GM23338 (cell line): ENCODE measurements around the gene RPH3AL. TPM values are rescaled to one million over a fixed set of nuclear protein-coding genes. Genes with fewer than 3 reads are reported as not detected.

ENCODE experiments used
- ATAC-seq: fragments of 200-7000 bp; cut with Tn5 transposase; 3 replicates; pipeline ENCODE4 v1.9.1; 2020
- DNase-seq: peaks from one replicate; pipeline ENCODE4 v3.0.0-alpha.2; 2015; ENCODE audit warnings: low spot score
- H2AFZ ChIP-seq: fragments of 200-600 bp; sonication (generic); 2 replicates; pipeline ENCODE4 v1.8.0; 2016; ENCODE audit warnings: antibody characterized with exemption, mild to moderate bottlenecking, moderate library complexity
- H3F3A ChIP-seq: fragments of 200-600 bp; sonication (generic); replicated peaks from 2 replicates; pipeline ENCODE4 v1.8.0; 2017; ENCODE audit warnings: antibody characterized with exemption, mixed run types, low read depth
- H3K27ac ChIP-seq: fragments of 200-600 bp; sonication (generic); 2 replicates; pipeline ENCODE4 v1.6.1; 2016; ENCODE audit warnings: low read depth
- H3K27me3 ChIP-seq: fragments of 200-600 bp; sonication (generic); 2 replicates; pipeline ENCODE4 v1.8.0; 2016; ENCODE audit warnings: mild to moderate bottlenecking, mixed run types, moderate library complexity; ENCODE audit not compliant: insufficient read depth
- H3K36me3 ChIP-seq: fragments of 200-600 bp; sonication (generic); 2 replicates; pipeline ENCODE4 v1.8.0; 2016; ENCODE audit warnings: mild to moderate bottlenecking; ENCODE audit not compliant: insufficient read depth
- H3K4me1 ChIP-seq: fragments of 200-600 bp; sonication (generic); 2 replicates; pipeline ENCODE4 v1.8.0; 2016; ENCODE audit warnings: mild to moderate bottlenecking, moderate library complexity; ENCODE audit not compliant: insufficient read depth
- H3K4me2 ChIP-seq: fragments of 200-600 bp; sonication (generic); 2 replicates; pipeline ENCODE4 v1.7.1; 2017; ENCODE audit warnings: mixed run types
- H3K4me3 ChIP-seq: fragments of 200-600 bp; sonication (generic); 2 replicates; pipeline ENCODE4 v1.6.1; 2016; ENCODE audit warnings: mixed run types
- H3K79me2 ChIP-seq: fragments of 200-600 bp; sonication (generic); replicated peaks from 2 replicates; pipeline ENCODE4 v1.8.0; 2017; ENCODE audit warnings: mild to moderate bottlenecking; ENCODE audit not compliant: insufficient read depth
- H3K9me2 ChIP-seq: fragments of 200-600 bp; sonication (generic); 2 replicates; pipeline ENCODE4 v1.8.0; 2017; ENCODE audit not compliant: insufficient read depth
- H4K20me1 ChIP-seq: fragments of 200-600 bp; sonication (generic); replicated peaks from 2 replicates; pipeline ENCODE4 v1.8.0; 2017; ENCODE audit warnings: mild to moderate bottlenecking; ENCODE audit not compliant: insufficient read depth
- H3K27ac Mint-ChIP-seq: 2 replicates; pipeline ENCODE4 v1.8.0; 2020; ENCODE audit warnings: inconsistent platforms, mild to moderate bottlenecking, moderate library complexity, mixed read lengths
- H3K27me3 Mint-ChIP-seq: 3 replicates; pipeline ENCODE4 v1.8.0; 2022; ENCODE audit warnings: low read depth, mild to moderate bottlenecking, moderate library complexity, mixed read lengths, inconsistent platforms; ENCODE audit not compliant: insufficient read depth, poor library complexity
- H3K36me3 Mint-ChIP-seq: 3 replicates; pipeline ENCODE4 v1.8.0; 2021; ENCODE audit warnings: low read depth, mild to moderate bottlenecking, inconsistent platforms, moderate library complexity, mixed read lengths
- H3K4me1 Mint-ChIP-seq: 3 replicates; pipeline ENCODE4 v1.8.0; 2020; ENCODE audit warnings: mild to moderate bottlenecking, inconsistent platforms, mixed read lengths
- H3K4me3 Mint-ChIP-seq: 3 replicates; pipeline ENCODE4 v1.8.0; 2021; ENCODE audit warnings: moderate library complexity, mild to moderate bottlenecking, inconsistent platforms, mixed read lengths
- H3K9me3 Mint-ChIP-seq: 3 replicates; pipeline ENCODE4 v1.8.0; 2020; ENCODE audit warnings: moderate library complexity, mild to moderate bottlenecking, inconsistent platforms, mixed read lengths
- CREB1 ChIP-seq: fragments of 250-450 bp; sonication (Bioruptor Pico); IDR thresholded peaks from 2 replicates; pipeline ENCODE4 v1.5.0; 2020; ENCODE audit warnings: low read depth, mild to moderate bottlenecking, moderate library complexity
- CTCF ChIP-seq, 2 experiments: fragments of 200-600 bp in 1 of 2; sonication (generic) in 1 of 2; conservative IDR thresholded peaks; 2 replicates each; pipeline versions ENCODE4 v1.5.1 to v1.6.1; 2016 to 2017; ENCODE audit warnings: antibody characterized with exemption in 2 of 2, low read depth in 2 of 2, mild to moderate bottlenecking in 2 of 2, moderate library complexity in 1 of 2
- ETS1 ChIP-seq: IDR thresholded peaks from 2 replicates; pipeline ENCODE4 v1.6.1; 2016; ENCODE audit warnings: antibody characterized with exemption
- EZH2 ChIP-seq: fragments of 200-600 bp; sonication (generic); IDR thresholded peaks from one replicate; pipeline ENCODE4 v1.8.0; 2017; ENCODE audit warnings: antibody characterized with exemption, mild to moderate bottlenecking, low read depth; ENCODE audit not compliant: unreplicated experiment
- EZH2phosphoT487 ChIP-seq: fragments of 200-600 bp; sonication (generic); IDR thresholded peaks from one replicate; pipeline ENCODE4 v1.8.1; 2018; ENCODE audit warnings: antibody characterized with exemption; ENCODE audit not compliant: unreplicated experiment
- JUNB ChIP-seq: IDR thresholded peaks from one replicate; pipeline ENCODE4 v1.6.1; 2016; ENCODE audit warnings: antibody characterized with exemption; ENCODE audit not compliant: unreplicated experiment
- NANOG ChIP-seq: IDR thresholded peaks from 2 replicates; pipeline ENCODE4 v1.6.1; 2016; ENCODE audit warnings: antibody characterized with exemption, borderline replicate concordance
- POLR2AphosphoS5 ChIP-seq: IDR thresholded peaks from 2 replicates; pipeline ENCODE4 v1.6.1; 2016; ENCODE audit warnings: antibody characterized with exemption, low read depth
- ZNF114 ChIP-seq: fragments of 250-450 bp; sonication (Bioruptor Pico); IDR thresholded peaks from 2 replicates; pipeline ENCODE4 v1.5.0; 2020; ENCODE audit warnings: mild to moderate bottlenecking, moderate library complexity
- polyA plus RNA-seq: library from polyadenylated mRNA; unstranded; fragments of >200 nt; fragmentation: Nextera tagmentation; extraction: Ambion mirVana; gene quantifications from 2 replicates; pipeline ENCODE4 v1.2.1, GENCODE V29; 2016
- total RNA-seq: library from RNA; depleted of rRNA; stranded (reverse); fragments of >200 nt; shearing (Covaris generic); gene quantifications from 2 replicates; pipeline ENCODE4 v1.2.3, GENCODE V29; 2014
- TF ChIP-seq, protein P1 (sequence below): fragments of 250-450 bp; sonication (Bioruptor Pico); IDR thresholded peaks from 2 replicates; pipeline ENCODE4 v1.5.0; 2020; ENCODE audit warnings: mild to moderate bottlenecking, moderate library complexity

Gene RPH3AL
- total and polyA plus RNA-seq, 2 experiments from 2014 or later: 2.7 to 6.3 TPM

DNA sequence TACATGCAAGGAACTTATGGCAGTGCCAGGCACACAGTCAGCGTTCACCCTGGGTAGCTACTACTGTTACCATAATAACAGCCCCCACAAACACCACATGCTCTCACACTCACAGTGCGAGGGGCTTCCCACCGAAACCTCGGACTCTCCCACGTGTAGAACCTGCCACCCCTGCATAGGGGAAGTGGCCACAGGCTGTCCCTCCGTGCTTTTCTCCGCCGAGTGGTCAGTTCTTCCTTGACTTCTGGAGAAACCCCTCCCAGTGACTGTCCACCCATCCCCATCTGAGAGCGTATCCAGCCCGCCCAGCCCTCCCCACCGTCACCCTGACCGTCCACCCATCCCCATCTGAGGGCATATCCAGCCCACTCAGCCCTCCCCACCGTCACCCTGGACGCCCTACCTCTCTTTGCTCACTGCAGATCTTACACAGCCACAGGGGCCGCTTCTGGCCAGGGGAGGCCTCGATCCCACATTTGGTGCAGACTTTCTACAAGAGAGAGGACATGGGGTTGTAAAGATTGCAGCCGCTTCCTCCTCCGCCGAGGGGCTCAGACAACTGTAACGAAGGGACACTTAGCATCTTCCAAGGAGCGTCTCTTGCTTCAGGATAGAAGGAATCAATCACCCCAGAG, 71.1 kb downstream of the RPH3AL start:
- no peak overlapping the region for H3K4me2 ChIP-seq
- Mint-ChIP-seq H3K4me1 (peaks cover 7% of the 10 kb centered on the region; the same call in 2 of the 3 replicates), H3K36me3 (no peaks in the 10 kb centered on the region; the same call in 1 of the 3 replicates), H3K27ac (no peak overlapping the region), H3K9me3 (peaks cover 10% of the 10 kb centered on the region), H3K27me3 (peaks cover 14% of the 10 kb centered on the region), H3K4me3 (no peak overlapping the region)
- no peak overlapping the region for H2AFZ ChIP-seq
- H3F3A ChIP-seq: no peaks in the 10 kb centered on the region
- TF ChIP-seq, protein P1, sequence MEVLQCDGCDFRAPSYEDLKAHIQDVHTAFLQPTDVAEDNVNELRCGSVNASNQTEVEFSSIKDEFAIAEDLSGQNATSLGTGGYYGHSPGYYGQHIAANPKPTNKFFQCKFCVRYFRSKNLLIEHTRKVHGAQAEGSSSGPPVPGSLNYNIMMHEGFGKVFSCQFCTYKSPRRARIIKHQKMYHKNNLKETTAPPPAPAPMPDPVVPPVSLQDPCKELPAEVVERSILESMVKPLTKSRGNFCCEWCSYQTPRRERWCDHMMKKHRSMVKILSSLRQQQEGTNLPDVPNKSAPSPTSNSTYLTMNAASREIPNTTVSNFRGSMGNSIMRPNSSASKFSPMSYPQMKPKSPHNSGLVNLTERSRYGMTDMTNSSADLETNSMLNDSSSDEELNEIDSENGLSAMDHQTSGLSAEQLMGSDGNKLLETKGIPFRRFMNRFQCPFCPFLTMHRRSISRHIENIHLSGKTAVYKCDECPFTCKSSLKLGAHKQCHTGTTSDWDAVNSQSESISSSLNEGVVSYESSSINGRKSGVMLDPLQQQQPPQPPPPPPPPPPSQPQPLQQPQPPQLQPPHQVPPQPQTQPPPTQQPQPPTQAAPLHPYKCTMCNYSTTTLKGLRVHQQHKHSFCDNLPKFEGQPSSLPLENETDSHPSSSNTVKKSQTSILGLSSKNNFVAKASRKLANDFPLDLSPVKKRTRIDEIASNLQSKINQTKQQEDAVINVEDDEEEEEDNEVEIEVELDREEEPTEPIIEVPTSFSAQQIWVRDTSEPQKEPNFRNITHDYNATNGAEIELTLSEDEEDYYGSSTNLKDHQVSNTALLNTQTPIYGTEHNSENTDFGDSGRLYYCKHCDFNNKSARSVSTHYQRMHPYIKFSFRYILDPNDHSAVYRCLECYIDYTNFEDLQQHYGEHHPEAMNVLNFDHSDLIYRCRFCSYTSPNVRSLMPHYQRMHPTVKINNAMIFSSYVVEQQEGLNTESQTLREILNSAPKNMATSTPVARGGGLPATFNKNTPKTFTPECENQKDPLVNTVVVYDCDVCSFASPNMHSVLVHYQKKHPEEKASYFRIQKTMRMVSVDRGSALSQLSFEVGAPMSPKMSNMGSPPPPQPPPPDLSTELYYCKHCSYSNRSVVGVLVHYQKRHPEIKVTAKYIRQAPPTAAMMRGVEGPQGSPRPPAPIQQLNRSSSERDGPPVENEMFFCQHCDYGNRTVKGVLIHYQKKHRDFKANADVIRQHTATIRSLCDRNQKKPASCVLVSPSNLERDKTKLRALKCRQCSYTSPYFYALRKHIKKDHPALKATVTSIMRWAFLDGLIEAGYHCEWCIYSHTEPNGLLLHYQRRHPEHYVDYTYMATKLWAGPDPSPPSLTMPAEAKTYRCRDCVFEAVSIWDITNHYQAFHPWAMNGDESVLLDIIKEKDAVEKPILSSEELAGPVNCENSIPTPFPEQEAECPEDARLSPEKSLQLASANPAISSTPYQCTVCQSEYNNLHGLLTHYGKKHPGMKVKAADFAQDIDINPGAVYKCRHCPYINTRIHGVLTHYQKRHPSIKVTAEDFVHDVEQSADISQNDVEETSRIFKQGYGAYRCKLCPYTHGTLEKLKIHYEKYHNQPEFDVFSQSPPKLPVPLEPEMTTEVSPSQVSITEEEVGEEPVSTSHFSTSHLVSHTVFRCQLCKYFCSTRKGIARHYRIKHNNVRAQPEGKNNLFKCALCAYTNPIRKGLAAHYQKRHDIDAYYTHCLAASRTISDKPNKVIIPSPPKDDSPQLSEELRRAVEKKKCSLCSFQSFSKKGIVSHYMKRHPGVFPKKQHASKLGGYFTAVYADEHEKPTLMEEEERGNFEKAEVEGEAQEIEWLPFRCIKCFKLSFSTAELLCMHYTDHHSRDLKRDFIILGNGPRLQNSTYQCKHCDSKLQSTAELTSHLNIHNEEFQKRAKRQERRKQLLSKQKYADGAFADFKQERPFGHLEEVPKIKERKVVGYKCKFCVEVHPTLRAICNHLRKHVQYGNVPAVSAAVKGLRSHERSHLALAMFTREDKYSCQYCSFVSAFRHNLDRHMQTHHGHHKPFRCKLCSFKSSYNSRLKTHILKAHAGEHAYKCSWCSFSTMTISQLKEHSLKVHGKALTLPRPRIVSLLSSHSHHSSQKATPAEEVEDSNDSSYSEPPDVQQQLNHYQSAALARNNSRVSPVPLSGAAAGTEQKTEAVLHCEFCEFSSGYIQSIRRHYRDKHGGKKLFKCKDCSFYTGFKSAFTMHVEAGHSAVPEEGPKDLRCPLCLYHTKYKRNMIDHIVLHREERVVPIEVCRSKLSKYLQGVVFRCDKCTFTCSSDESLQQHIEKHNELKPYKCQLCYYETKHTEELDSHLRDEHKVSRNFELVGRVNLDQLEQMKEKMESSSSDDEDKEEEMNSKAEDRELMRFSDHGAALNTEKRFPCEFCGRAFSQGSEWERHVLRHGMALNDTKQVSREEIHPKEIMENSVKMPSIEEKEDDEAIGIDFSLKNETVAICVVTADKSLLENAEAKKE: no peak
- no peak for TF ChIP-seq NANOG
- no peak for TF ChIP-seq ZNF114
- no peak for TF ChIP-seq JUNB
- TF ChIP-seq EZH2: no peak
- H3K4me3 ChIP-seq: no peak overlapping the region
- no peaks in the 10 kb centered on the region for H3K27me3 ChIP-seq
- no peaks in the 10 kb centered on the region for H3K36me3 ChIP-seq
- DNase-seq (no peak), ATAC-seq (no peak)
- peaks cover 5% of the 10 kb centered on the region; the same call in 1 of the 2 replicates for H3K9me2 ChIP-seq
- no peaks in the 10 kb centered on the region for H3K79me2 ChIP-seq
- H4K20me1 ChIP-seq: no peaks in the 10 kb centered on the region
- no peak overlapping the region for H3K27ac ChIP-seq
- peaks cover 3% of the 10 kb centered on the region; the same call in 1 of the 2 replicates for H3K4me1 ChIP-seq

GRCh38 chr17:280901-281300, 71.7 kb downstream of the RPH3AL start:
- H3K27me3 Mint-ChIP-seq: peaks cover 11% of the 10 kb centered on the region
- no peak overlapping the region for H3K4me3 Mint-ChIP-seq
- ATAC-seq: no peak
- no peaks in the 10 kb centered on the region for H3K36me3 ChIP-seq
- H4K20me1 ChIP-seq: no peaks in the 10 kb centered on the region
- no peak overlapping the region for H3K4me2 ChIP-seq
- no peaks in the 10 kb centered on the region for H3F3A ChIP-seq
- H3K9me3 Mint-ChIP-seq: peaks cover 10% of the 10 kb centered on the region
- H3K4me1 ChIP-seq: no peaks in the 10 kb centered on the region
- no peaks in the 10 kb centered on the region for H3K79me2 ChIP-seq
- H3K27ac ChIP-seq: no peak overlapping the region
- H3K4me1 Mint-ChIP-seq: peaks cover 3% of the 10 kb centered on the region; the same call in 1 of the 3 replicates
- no peaks in the 10 kb centered on the region; the same call in 1 of the 3 replicates for H3K36me3 Mint-ChIP-seq
- no peaks in the 10 kb centered on the region for H3K27me3 ChIP-seq
- no peak overlapping the region for H3K4me3 ChIP-seq
- H3K9me2 ChIP-seq: peaks cover 5% of the 10 kb centered on the region; the same call in 1 of the 2 replicates
- no peak overlapping the region for H2AFZ ChIP-seq
- no peak for DNase-seq
- no peak overlapping the region for H3K27ac Mint-ChIP-seq
- TF ChIP-seq EZH2phosphoT487: no peak
- no peak for TF ChIP-seq ETS1
- no peak for TF ChIP-seq EZH2
- no peak for TF ChIP-seq POLR2AphosphoS5
- TF ChIP-seq CREB1 (CRISPR knock-in tag): no peak
- TF ChIP-seq NANOG: no peak
- no peak for TF ChIP-seq JUNB
- no peak for TF ChIP-seq CTCF (conservative IDR thresholded peaks at IDR 0.05; ENCODE audit: low read depth in 2 of 2)
